ENCODE results near the gene CARD19.
A peak's percentile ranks its signal among the peaks of the same experiment; 100 is the strongest.
"Not testable (repeated sequence)": the region's sequence is repeated elsewhere in the genome, so short reads cannot be mapped to it uniquely, and the experiment has no call there.

CARD19 gene

GRCh38 chr9:93107825-93108161 is 11.8 kb downstream of the CARD19 start:
- no peak for DNase-seq

- DNase-seq: no peak
Observed at GRCh38 chr9:93108291-93109041, 12.4 kb downstream of the CARD19 start.

GRCh38 chr9:93110311-93110855 is 14.4 kb downstream of the CARD19 start:
- no peak for DNase-seq

- no peak for DNase-seq
Observed at GRCh38 chr9:93111001-93111370, 15.0 kb downstream of the CARD19 start.

- no peak for DNase-seq
Observed at GRCh38 chr9:93111371-93112115, 15.5 kb downstream of the CARD19 start.

GRCh38 chr9:93112116-93112863 is 16.3 kb downstream of the CARD19 start:
- no peak for DNase-seq

GRCh38 chr9:93112864-93113389 is 16.9 kb downstream of the CARD19 start:
- no peak for DNase-seq

- DNase-seq: no peak
Observed at GRCh38 chr9:93114169-93114983, 18.4 kb downstream of the CARD19 start.

- no peak for DNase-seq
Observed at GRCh38 chr9:93114984-93115335, 18.9 kb downstream of the CARD19 start.

GRCh38 chr9:93115486-93116071 is 19.6 kb downstream of the CARD19 start:
- DNase-seq: no peak

GRCh38 chr9:93116072-93116961 is 20.3 kb downstream of the CARD19 start:
- DNase-seq: no peak

GRCh38 chr9:93117521-93117920 is 21.5 kb downstream of the CARD19 start:
- not testable (repeated sequence) for DNase-seq

GRCh38 chr9:93117924-93118862 is 22.2 kb downstream of the CARD19 start:
- no peak for DNase-seq

GRCh38 chr9:93118863-93119702 is 23.1 kb downstream of the CARD19 start:
- DNase-seq: no peak

- no peak for DNase-seq
Observed at GRCh38 chr9:93119703-93119952, 23.6 kb downstream of the CARD19 start.

GRCh38 chr9:93119953-93120845 is 24.2 kb downstream of the CARD19 start:
- DNase-seq: peak in 1 of 2 experiments; percentile 4

- DNase-seq: no peak
Observed at GRCh38 chr9:93120846-93121315, 24.9 kb downstream of the CARD19 start.
